ENCODE results near the gene TLCD3B. TPM values are rescaled to one million over a fixed set of nuclear protein-coding genes. Genes with fewer than 3 reads are reported as not detected.
"Not testable (repeated sequence)": the region's sequence is repeated elsewhere in the genome, so short reads cannot be mapped to it uniquely, and the experiment has no call there.

TLCD3B gene
- total RNA-seq, 2 experiments from 2014 or later = 4.3 to 17.6 TPM

GRCh38 chr16:30022887-30023286 is 8.2 kb downstream of the TLCD3B start, which contains the start of gene C16orf92:
TSS of gene C16orf92 (plus strand) at chr16:30023198. CDS start at chr16:30023341, 143 bp downstream.
- Histone ChIP-seq H4K20me1 (ENCODE audit: insufficient read depth, low read length) (no peaks in the 10 kb centered on the region), H3K4me2 (ENCODE audit: low read length) (no peak within 1 kb of the TSS), H3K9me3 (ENCODE audit: low read length) (no peaks in the 10 kb centered on the region), H3K9me2 (ENCODE audit: insufficient read depth, low read length) (no peaks in the 10 kb centered on the region), H2AFZ (ENCODE audit: low read length) (no peak within 1 kb of the TSS), H3K27ac (ENCODE audit: low read depth, low read length, poor library complexity, severe bottlenecking) (no peak within 1 kb of the TSS), H3K79me2 (ENCODE audit: insufficient read depth, low read depth, low read length) (no peaks in the 10 kb centered on the region), H3K4me1 (ENCODE audit: insufficient read depth, low read length, poor library complexity, severe bottlenecking) (no peaks in the 10 kb centered on the region), H3K4me3 (ENCODE audit: low read depth, low read length, poor library complexity, severe bottlenecking) (no peak within 1 kb of the TSS), H3K36me3 (ENCODE audit: insufficient read depth, low read length) (no peaks in the 10 kb centered on the region)
- DNase-seq (ENCODE audit: low spot score) = no peak
- ChIA-PET CTCF (ENCODE audit: unreplicated experiment) (no interaction called here), POLR2A (no interaction called here)
- intact Hi-C loops (cut with micrococcal nuclease; ENCODE audit: unreplicated experiment) = loop anchor here (5.0 kb wide), 2 partner anchors 146 to 161 kb away; partner anchors contain the start of gene CDIPT
- TF ChIP-seq EZH2phosphoT487 (IDR thresholded peaks at IDR 0.05; ENCODE audit: borderline replicate concordance, low read depth, low read length) = no peak
- no peak for TF ChIP-seq CTCF (conservative IDR thresholded peaks at IDR 0.05; ENCODE audit: low read length)
- BruUV-seq (replicated peaks) = no TSS peak

- no peaks in the 10 kb centered on the region for H3K9me3 ChIP-seq (ENCODE audit: low read length)
- H2AFZ ChIP-seq (ENCODE audit: low read length) = no peak overlapping the region
- ChIA-PET CTCF (ENCODE audit: unreplicated experiment) (interaction anchor here (1.1 kb wide), 2 partner anchors 14 to 46 kb away, joined by 4 read pairs; no protein-coding TSS in a partner anchor), POLR2A (no interaction called here)
- H3K4me1 ChIP-seq (ENCODE audit: insufficient read depth, low read length, poor library complexity, severe bottlenecking) = no peaks in the 10 kb centered on the region
- H3K27ac ChIP-seq (ENCODE audit: low read depth, low read length, poor library complexity, severe bottlenecking) = no peak overlapping the region
- intact Hi-C loops (cut with micrococcal nuclease; ENCODE audit: unreplicated experiment) = no loop called here
- no peak for DNase-seq (ENCODE audit: low spot score)
- H3K79me2 ChIP-seq (ENCODE audit: insufficient read depth, low read depth, low read length) = no peaks in the 10 kb centered on the region
- no peak overlapping the region for H3K4me3 ChIP-seq (ENCODE audit: low read depth, low read length, poor library complexity, severe bottlenecking)
- no TSS peak for BruUV-seq (replicated peaks)
- TF ChIP-seq EZH2phosphoT487 (IDR thresholded peaks at IDR 0.05; ENCODE audit: borderline replicate concordance, low read depth, low read length) (no peak), CTCF (conservative IDR thresholded peaks at IDR 0.05; ENCODE audit: low read length) (no peak)
- no peaks in the 10 kb centered on the region for H4K20me1 ChIP-seq (ENCODE audit: insufficient read depth, low read length)
- no peak overlapping the region for H3K4me2 ChIP-seq (ENCODE audit: low read length)
- H3K36me3 ChIP-seq (ENCODE audit: insufficient read depth, low read length) = no peaks in the 10 kb centered on the region
- H3K9me2 ChIP-seq (ENCODE audit: insufficient read depth, low read length) = no peaks in the 10 kb centered on the region
These were observed 12.3 kb downstream of the TLCD3B start for GRCh38 chr16:30018731-30019158.

- intact Hi-C loops (cut with micrococcal nuclease; ENCODE audit: unreplicated experiment); H3K9me3 ChIP-seq (ENCODE audit: low read length); H3K27ac ChIP-seq (ENCODE audit: low read depth, low read length, poor library complexity, severe bottlenecking); H3K79me2 ChIP-seq (ENCODE audit: insufficient read depth, low read depth, low read length); BruUV-seq (replicated peaks); H3K4me3 ChIP-seq (ENCODE audit: low read depth, low read length, poor library complexity, severe bottlenecking); DNase-seq (ENCODE audit: low spot score); POLR2A ChIA-PET; H3K9me2 ChIP-seq (ENCODE audit: insufficient read depth, low read length); H4K20me1 ChIP-seq (ENCODE audit: insufficient read depth, low read length); H3K36me3 ChIP-seq (ENCODE audit: insufficient read depth, low read length); H3K4me1 ChIP-seq (ENCODE audit: insufficient read depth, low read length, poor library complexity, severe bottlenecking); H2AFZ ChIP-seq (ENCODE audit: low read length); H3K4me2 ChIP-seq (ENCODE audit: low read length): not testable (repeated sequence)
- CTCF ChIA-PET (ENCODE audit: unreplicated experiment) = interaction anchor here (0.5 kb wide), 1 partner anchor 104 kb away, joined by 6 read pairs; no protein-coding TSS in a partner anchor
These were observed 13.1 kb downstream of the TLCD3B start for GRCh38 chr16:30017937-30018336.
